Erythroblast (primary cell): ENCODE data around the gene LPCAT4.

Source experiments
- GATA1 ChIP-seq: IDR thresholded peaks from 2 replicates; pipeline ENCODE4 v1.6.1; 2011; ENCODE audit warnings: low read depth, mild to moderate bottlenecking, control low read depth, low read length, moderate library complexity
- POLR2A ChIP-seq: IDR thresholded peaks from 2 replicates; pipeline ENCODE4 v1.6.1; 2011; ENCODE audit warnings: mild to moderate bottlenecking, low read length

GRCh38 chr15:34374816-34375215 is 7.8 kb upstream of the LPCAT4 start:
- TF ChIP-seq POLR2A (no peak), GATA1 (no peak)
